Lower leg skin (tissue), 3 donors: ENCODE data around the gene LRRC47.

Experiments
- CTCF ChIP-seq, 3 donors: fragments of 450-650 bp; IDR thresholded peaks; one replicate each; pipeline ENCODE4 v1.5.1; 2016; ENCODE audit warnings: antibody characterized with exemption in 3 of 3, mild to moderate bottlenecking in 3 of 3, moderate library complexity in 2 of 3
- POLR2A ChIP-seq, 2 donors: fragments of 450-650 bp; IDR thresholded peaks; one replicate each; pipeline ENCODE4 v1.6.1; 2016 to 2017; ENCODE audit warnings: antibody characterized with exemption in 2 of 2, mild to moderate bottlenecking in 1 of 2, moderate library complexity in 1 of 2

- TF ChIP-seq CTCF (IDR thresholded peaks at IDR 0.05) (no peak), POLR2A (IDR thresholded peaks at IDR 0.05) (no peak)
Measured at GRCh38 chr1:3762151-3762872, 34.0 kb downstream of the LRRC47 start.
